ENCODE results near the gene HMGCS1. TPM values are rescaled to one million over a fixed set of nuclear protein-coding genes. Genes with fewer than 3 reads are reported as not detected.

Gene HMGCS1
- total RNA-seq, 1 experiment from 2014 or later, result 52.8 TPM

- H3K27ac ChIP-seq (ENCODE audit: low read depth, low read length), result no peak overlapping the region
- no peak for ATAC-seq
- POLR2A ChIA-PET, result no interaction called here
These were observed 43.9 kb upstream of the HMGCS1 start for GRCh38 chr5:43357067-43357466.

More at GRCh38 chr5:43357067-43357466, 43.9 kb upstream of the HMGCS1 start:
- H3K9me2 ChIP-seq (ENCODE audit: insufficient read depth), result no peaks in the 10 kb centered on the region
- no peak overlapping the region for H3K4me2 ChIP-seq (ENCODE audit: low read length)
- no peaks in the 10 kb centered on the region for H3K79me2 ChIP-seq (ENCODE audit: insufficient read depth, low read length)
- H3K36me3 ChIP-seq (ENCODE audit: control insufficient read depth in 1 of 2, insufficient read depth in 2 of 2, low read length in 2 of 2), result no peaks in the 10 kb centered on the region
- H3K9ac ChIP-seq (ENCODE audit: low read length), result no peak overlapping the region
- intact Hi-C loops (cut with micrococcal nuclease), result no loop called here
- no peak for DNase-seq (ENCODE audit: low read depth, low spot score)
- H3K27me3 ChIP-seq (ENCODE audit: insufficient read depth, low read length), result no peaks in the 10 kb centered on the region
- no peak overlapping the region for H2AFZ ChIP-seq (ENCODE audit: low read depth, low read length, poor library complexity, severe bottlenecking)
- no TSS peak for BruUV-seq (replicated peaks)
- H3K4me1 ChIP-seq (ENCODE audit: control insufficient read depth in 1 of 2, insufficient read depth in 2 of 2, low read length in 2 of 2), result no peaks in the 10 kb centered on the region
- no peak overlapping the region for H3K4me3 ChIP-seq (replicated peaks in 1 of 2; ENCODE audit: low read depth in 1 of 2, low read length in 2 of 2)
- TF ChIP-seq REST (IDR thresholded peaks at IDR 0.05; ENCODE audit: low read depth) (no peak), FOSL1 (IDR thresholded peaks at IDR 0.05; ENCODE audit: low read depth) (no peak), EZH2phosphoT487 (IDR thresholded peaks at IDR 0.05; ENCODE audit: borderline replicate concordance) (no peak), ZNF274 (IDR thresholded peaks at IDR 0.05; ENCODE audit: low read depth, low read length) (no peak), TCF7L2 (IDR thresholded peaks at IDR 0.05; ENCODE audit: borderline replicate concordance, extremely low read depth, insufficient read depth, insufficient read length) (no peak), YY1 (IDR thresholded peaks at IDR 0.05; ENCODE audit: extremely low read depth, insufficient replicate concordance, low read depth, low read length) (no peak), SP1 (IDR thresholded peaks at IDR 0.05; ENCODE audit: low read depth) (no peak), POLR2A (IDR thresholded peaks at IDR 0.05; ENCODE audit: borderline replicate concordance, extremely low read depth, insufficient read depth, insufficient read length) (no peak)
- CTCF ChIA-PET, result no interaction called here
- RAD21 ChIA-PET (ENCODE audit: low non-redundant PET in 1 of 2, low total read pairs in 2 of 2, uncharacterized antibody in 2 of 2, unreplicated experiment in 2 of 2), result no interaction called here
- no peaks in the 10 kb centered on the region for H4K20me1 ChIP-seq (ENCODE audit: insufficient read depth)
- H3K9me3 ChIP-seq (ENCODE audit: control insufficient read depth in 1 of 2, insufficient read depth in 1 of 2, low read depth in 1 of 2, low read length in 2 of 2), result peaks cover 0 to 11% of the 10 kb centered on the region in 2 experiments; a peak in 1 of 4 replicates

All from HCT116 (cell line).